GM19397 (cell line): Measurements from ENCODE around the gene C2CD2.
A peak's percentile ranks its signal among the peaks of the same experiment; 100 is the strongest.

ENCODE experiments used
- ATAC-seq: cut with Tn5 transposase; IDR thresholded peaks from one replicate; pipeline ENCODE4 v1.9.1; 2021; ENCODE audit warnings: mild to moderate bottlenecking, moderate library complexity; ENCODE audit not compliant: unreplicated experiment

Gene C2CD2

DNA sequence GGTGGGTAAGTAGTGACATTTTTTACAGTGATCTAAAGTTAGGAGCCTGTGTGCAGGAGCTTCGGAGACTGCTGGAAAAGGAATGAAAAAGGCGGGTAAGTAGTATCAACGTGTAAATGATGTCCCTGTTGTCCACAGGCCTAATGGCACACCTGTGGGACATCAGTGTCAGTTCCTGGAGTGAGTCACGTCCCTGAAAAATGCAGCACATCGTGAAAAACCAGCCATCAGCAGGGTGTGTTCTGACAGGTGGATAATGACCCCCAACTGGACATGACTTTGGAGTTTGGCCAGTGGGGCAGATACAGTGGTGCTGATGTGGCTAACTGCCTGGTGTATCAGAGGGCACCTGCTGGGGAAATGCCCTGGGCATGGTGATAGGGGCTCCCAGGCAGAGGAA is 62.7 kb downstream of the C2CD2 start:
- no peak for ATAC-seq

DNA sequence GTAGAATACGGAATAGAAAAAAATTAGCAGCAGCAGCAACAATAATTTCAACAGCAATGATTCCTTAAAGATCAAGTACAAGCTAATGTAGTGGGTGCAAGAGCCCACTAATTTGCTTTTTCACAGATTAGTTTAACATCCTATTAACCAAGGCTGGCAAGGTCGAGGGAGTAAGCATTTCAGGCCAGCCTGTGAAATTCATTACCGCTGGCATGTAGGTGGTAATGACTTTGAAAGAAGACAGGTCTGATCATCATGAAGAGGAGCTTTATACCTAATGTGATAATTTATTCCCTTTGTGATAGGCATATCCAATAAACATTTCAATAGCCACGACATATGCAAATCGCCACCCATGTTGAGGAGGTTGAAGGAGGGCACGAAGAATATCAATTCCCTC is 63.5 kb downstream of the C2CD2 start:
- no peak for ATAC-seq

DNA sequence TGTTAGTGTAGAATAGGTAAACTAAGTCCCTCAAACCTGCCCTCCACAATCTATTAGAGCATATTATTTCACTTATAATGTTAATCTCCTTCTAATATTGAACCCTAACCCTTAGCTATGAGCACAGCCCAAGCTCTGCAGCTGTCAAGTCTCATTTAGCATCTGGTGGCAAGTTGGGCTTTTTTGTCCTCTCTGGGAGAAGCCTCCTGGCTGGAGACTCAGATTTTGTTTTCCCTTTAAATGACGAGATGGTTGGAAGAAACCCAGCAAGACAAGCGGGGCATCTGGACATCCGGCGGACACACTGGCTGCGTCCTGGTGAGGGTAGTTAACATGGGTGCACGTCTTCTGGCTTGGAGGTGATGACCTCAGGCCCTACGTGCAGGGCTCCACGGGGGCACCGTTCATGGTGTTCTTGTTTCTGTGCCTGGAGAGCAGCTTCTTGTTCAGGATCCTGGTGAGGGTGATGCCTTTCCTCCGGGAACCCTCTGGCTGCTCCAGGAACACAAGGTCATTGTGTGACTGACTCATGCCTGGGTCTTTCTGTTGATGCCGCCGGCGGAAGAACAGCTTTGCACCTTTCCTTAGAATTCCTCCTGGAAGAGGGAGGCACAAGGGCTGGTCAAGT is 65.0 kb downstream of the C2CD2 start:
- no peak for ATAC-seq

DNA sequence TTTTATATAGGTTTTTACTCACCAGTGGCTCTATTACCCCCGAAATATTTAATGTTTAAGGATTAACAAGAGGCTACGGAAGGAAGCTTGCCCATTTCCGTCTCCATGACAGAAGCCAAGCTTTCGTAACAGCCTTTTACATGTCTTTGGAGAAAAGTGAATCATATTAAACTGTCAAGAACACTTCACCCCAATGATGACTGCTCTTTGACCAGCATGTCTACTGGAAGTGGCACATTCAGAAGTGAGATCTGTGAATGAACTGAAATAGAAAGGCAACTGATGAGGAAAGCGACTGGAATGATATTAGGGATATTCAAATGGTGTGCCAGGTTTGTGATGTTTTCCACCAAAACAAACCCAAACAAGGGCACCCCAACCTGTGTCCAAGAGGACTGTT is 66.2 kb downstream of the C2CD2 start:
- no peak for ATAC-seq

DNA sequence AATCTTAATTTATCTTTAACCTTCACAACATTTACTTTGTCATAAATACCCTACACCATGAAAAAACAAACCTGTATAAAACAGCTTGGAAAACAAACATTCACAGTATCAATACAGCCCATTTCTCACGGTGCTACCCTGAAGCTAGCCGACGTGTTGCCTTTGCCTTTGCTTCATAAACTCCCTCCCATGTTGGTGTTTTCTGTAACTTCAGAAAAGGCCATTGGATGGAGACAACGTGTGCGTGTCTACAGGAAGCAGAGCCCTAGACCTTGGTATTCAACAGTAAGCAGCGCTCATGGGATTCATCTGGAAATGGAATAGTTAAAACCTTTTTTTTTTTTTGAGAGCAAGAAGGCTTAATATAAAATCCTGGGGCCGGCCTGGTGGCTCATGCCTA is 67.5 kb downstream of the C2CD2 start:
- ATAC-seq: no peak

DNA sequence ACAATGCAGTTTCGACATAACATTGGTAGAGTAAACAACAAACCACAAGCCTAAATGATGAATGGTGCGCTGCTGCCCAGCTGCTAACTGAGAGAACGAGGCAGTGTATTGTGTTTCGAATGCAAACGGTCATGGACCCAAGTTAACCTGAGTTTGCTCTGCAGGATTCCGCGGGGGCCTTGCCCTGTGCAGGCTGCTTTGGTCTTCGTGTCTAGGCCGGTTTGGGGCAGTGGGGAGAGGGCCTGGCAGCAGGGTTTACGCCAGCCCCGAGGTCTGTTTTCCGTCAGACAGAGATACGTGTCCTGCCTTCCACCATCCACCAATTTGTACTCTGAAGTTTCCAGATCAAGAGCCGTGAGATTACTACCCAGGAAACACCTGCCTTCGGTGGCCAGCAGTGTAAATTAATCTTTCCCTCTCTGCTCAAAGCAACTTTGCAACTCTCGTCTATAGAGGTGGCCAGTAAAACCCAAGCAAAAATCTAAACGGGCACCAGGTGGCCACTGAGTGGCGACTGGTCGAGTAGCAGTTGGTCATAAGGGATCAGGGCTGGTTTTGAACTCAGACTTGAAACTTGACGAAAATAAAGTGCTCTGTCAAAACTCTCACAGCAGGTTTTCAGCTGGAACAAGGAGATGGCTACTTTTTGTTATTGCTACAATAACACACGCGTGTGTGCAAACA is 68.3 kb downstream of the C2CD2 start:
- no peak for ATAC-seq

DNA sequence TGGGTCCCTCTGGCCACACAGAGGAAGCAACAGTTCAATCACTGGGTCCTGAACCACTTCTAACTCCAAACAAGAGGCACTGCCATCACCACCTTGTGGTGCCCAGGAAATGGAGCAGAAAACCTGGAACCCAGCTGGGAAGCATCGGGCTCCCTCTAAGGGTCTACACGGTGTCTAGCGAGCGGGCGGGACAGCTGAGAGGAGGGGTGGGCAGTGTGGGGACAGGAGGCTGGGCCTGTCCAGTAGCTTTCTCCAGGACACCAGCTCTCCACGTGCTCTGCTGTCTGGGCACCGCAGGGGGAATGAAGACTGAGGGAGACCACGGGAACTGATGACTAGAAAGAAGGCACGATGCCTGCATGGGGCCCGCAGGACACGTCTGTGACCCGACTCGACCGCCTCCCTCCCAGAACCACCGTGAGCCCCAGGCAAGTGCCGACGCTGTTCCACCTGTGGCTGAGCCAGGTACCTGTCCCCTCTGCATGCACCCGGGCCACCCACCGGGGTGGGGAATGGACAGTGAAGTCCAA is 69.3 kb downstream of the C2CD2 start:
- ATAC-seq: no peak

DNA sequence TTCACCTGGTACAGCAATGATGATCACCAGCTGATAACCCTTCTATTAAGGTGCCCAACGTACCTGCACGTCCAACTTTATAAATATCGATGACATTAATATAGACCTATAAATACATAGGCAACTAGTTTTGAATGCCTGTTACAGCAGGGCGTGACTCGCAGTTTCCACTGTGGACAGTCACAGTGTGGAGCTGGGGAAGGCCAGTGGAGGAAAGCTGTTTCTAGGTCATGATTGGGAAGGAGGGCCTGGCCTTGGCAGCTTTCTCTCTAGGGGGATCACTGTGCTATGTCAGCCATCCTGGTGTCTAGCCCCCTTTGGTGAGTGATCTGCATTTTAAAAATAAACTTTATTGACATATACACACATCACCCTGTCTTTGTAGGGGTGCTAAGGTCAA is 70.2 kb downstream of the C2CD2 start:
- ATAC-seq: no peak

DNA sequence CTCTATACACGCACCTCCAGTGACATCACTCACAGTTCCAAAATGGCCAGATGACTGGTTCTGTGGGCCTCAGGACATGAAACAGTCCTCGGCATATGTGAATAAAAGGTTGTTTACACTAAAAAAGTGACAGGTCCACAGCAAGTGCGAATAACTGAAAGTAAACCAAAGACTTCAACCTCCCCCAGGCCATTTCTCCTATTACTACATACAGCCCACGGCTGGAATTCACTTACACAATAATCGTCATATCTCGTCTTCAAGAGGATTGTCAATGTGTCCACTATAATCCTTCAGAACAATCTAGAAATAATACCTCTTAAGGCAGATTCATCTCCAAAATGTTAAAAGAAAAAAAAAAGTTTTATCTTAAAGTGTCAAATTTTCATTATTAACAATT is 72.8 kb downstream of the C2CD2 start:
- no peak for ATAC-seq

DNA sequence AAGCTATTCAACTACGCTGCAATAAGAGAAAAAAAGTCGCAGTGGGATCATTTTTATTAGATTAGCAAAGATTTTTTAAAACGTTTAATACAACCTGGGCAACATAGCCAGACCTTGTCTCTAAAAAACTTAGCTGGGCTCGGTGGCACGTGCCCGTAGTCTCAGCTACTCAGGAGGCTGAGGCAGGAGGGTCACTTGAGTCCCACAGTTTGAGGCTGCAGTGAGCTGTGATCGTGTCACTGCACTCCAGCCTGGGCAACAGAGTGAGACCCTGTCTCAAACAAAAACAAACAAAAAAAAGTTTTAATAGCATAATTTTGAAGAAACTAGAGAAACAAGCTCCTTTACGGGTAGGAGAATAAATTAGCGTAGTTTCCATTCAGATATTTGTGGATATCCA is 73.7 kb downstream of the C2CD2 start:
- no peak for ATAC-seq

DNA sequence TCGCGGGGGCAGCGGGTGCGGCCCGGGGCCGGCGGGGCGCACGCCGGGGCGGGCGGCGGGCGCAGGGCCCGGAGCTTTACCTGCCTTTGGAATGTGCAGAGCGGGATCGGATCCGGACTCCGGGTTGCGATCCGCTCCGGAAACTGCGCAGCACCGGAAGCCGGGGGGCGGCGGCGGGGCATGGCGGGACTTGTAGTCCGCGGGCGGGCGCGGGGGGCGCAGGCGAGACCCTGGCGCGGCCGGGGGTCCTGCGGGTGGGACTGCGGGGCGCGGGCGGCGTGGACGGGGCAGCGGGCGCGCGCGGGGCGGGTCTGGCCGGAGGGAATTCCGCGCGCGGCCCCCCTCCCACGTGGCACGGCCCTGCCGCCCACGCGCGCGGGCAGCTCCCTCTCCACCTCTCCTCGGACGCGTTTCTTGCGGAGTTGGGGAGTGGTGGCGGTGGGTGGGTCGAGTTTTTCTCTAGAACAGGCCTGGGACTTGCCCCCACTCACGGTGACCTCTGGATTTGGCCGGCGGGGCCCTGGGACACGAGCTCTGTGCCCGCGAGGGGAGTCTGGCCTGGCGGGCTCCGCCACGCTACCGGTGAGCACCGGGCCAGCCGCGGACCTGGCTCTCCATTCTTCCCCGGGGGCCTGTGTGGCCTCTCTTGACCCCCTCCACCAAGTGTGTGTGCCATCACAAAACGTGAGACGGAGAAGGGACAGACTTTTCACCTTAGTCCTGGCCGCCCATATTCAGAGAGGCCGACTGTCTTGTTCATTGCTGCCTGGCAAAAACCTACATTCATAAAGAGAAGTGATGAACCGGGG is 74.4 kb downstream of the C2CD2 start, which contains the start of gene PRDM15:
TSS of gene PRDM15 (minus strand) at position 155 of the 809 bp plus-strand sequence. CDS start 18,981 bp downstream, outside the sequence.
- ATAC-seq: peak; percentile 67

DNA sequence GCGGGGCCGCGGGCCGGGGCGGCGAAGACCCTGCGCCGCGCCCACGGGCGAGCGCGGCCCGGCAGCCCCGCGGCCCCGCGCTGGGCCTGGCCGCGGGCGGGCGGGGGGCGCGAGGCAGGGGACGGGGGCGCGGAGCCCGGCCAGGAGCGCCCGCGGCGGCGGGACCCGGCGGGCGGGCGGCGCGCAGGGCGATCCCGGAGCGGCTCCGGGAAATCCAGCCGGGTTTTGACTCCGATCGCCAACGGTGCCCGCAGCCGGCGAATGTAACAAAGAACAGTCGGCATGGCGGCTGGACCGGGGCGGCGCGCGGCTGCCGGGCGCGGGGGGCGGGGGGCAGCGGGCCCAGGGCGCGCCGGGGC is 75.0 kb downstream of the C2CD2 start:
- ATAC-seq: peak; percentile 48

DNA sequence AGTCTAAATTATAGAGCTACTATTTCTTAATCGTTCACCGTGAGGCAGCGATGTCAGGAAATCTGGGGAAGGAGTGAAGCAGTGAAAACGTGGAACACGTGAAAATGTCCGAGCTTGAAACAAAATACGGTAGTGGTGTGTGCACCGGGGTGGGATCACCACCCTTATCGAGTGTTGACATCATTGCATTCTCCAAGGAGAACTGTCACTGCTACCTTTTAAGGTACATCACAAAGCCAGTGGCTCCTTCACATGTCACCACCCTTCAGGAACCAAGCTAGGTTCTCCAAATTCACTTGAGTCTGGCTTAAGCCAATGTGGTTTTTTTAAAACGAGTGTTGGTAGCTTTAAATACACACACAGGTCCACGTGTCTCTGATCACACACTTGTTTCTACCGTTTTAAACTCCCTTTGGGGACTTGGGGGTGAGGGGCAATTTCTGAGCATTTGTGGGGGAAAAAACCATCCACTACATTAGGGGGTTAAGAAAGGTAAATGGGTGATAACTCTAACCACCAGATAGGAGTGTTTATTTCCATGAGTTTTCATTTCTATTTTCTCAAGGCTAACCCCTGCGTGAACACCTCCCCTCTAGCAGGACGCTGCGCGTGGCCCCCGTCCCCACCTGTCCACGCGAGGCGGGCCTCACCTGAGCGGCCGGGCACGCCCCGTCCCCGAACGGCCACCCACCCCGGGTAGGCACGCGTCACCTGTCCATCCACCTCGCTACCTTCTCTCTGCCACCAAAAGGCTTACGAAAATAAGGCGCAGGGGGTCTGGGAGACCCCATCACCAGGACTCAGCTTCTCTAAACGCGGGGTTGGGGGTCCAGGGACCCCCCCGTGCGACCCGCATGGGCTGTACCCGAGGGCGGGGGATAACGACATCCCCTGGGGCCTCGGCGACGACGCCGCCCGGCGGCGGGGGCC is 75.7 kb downstream of the C2CD2 start:
- ATAC-seq: peak; percentile 29

DNA sequence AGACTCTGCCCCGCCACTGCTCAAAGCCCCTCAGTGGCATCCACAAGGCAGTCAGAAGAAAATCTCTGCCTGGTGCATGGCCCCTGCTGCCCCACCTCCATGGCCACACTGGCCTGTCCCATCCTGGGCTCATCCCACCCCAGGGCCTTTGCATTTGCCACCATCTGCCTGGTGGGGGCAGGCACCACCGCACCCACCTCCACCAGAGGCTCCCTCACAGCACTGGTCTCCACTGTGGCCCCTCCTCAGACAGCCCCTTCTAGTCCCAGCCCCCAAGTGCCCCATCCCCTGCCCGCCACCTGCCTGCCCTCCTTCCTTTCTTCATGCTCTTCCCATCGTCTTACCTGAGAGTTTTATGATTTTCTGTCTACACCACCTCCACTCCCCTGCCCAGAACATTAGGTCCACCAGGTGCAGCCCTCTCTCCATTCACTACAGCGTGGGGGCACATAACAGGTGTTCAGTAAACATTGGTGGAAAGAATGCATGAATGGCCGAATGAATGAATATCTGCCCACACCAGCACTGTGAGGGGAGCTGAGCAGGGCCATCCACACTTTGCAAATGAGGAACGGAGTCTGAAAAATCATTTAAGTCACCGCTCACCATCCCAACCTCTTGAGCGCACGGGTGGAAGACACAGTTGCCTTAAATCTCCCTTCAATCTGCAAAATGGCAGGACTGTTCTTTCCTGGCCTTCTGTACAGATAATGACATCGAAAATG is 76.7 kb downstream of the C2CD2 start:
- no peak for ATAC-seq

DNA sequence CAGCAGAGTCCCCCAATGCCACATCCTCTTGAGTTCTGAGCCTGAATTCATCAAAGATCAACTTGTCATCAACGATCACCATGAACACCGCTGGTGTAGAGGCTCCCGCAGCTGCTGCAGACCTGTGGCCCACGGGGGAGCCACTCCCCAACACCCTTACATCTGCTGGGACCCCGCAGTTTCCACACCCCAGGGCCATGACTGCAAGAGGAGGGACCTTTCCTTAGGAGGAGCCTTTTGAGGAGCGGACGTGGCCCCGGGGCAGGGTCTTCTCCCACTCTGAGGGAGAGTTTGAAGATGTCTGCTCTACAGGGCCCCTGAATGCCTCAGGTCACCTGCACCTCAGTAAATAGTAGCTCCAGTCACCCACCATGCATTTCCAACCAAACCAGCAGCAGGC is 77.4 kb downstream of the C2CD2 start:
- no peak for ATAC-seq

DNA sequence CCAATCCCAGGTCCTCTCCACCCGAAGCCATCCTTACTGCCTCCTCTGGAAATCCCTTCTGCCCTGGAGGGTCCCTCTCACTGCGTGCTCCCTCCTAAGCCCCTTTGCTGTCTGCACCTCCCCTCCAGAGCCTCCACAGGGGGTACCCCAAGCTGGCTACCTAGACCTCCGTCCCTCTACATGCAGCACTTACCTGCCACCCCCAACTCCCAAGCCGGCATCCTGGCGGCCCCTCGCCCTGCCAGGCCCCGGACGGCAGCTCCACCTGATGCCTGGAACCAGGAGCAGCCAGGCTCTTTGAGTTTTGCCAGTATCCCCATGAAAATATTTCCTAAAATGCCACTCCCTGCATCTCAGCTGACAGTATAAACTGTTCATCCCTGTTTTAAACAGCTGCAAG is 78.7 kb downstream of the C2CD2 start:
- ATAC-seq: no peak

DNA sequence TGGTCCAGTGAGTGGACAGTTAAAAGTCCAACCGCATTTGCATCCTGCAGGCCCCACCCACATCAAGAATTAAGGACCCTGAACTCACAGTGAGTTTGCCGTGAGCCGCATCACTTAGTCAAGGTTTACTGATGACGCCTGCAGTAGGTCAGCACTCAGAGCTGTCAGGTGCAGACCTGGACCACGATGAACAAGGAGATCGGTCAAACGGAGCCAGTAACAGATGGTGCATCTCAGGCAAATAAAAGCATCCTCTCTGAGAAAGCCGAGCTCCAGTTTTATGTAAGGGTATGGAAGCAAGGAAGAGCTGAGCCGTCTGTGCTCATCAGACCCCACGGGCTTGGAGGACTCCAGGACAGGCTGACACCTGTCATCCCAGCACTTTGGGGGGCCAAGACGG is 79.2 kb downstream of the C2CD2 start:
- no peak for ATAC-seq

DNA sequence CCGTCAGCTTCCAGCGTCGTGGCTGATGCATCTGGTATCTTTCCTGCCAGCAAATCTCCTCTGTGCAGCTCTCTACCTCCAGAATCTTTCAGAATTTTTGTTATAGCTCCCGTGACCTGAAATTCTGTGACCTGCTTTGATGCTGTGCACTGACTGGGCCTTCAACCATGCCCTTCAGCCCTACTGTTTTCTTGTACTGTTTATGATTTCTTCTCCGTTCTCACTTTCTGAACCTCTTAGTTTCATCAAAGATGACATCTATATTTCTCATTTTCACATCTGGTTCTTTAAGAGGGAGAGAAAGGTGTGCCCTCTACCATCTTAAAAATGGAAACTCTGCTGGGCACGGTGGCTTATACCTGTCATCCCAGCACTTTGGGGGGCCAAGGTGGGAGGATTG is 80.4 kb downstream of the C2CD2 start:
- ATAC-seq: no peak

DNA sequence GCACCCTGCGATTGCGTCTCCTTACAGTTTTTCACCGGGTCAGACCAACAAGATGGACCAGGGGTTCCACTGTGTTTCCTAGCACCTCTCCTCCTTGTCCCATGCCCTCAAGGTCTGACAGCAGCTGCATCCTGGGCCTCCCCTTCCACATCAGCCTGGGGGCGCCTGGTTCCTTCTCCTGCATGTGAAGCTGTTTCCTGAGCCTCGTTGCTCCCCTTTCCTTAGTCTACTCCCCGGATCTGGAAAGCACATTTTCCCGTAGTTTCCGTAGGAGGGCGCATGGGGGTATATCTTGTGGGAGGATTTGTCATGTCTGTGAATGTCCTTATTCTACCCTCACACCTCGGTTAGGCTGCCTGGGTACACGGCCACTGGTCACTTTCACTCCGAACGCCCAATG is 80.8 kb downstream of the C2CD2 start:
- no peak for ATAC-seq
